PC-9 (cell line): ENCODE measurements around the gene TET2. TPM values are rescaled to one million over a fixed set of nuclear protein-coding genes. Genes with fewer than 3 reads are reported as not detected.

Source experiments
- BruUV-seq: library from RNA; stranded (reverse); fragments of 400-500 nt; replicated peaks from 2 replicates; lab custom pipeline; 2021; lab: Mats Ljungman, UMichigan
- CTCF ChIA-PET: fragments of 300-600 bp; sonication (Branson Sonifier 250); formaldehyde crosslinking; loops from one replicate; lab custom pipeline; 2022; ENCODE audit warnings: antibody characterized with exemption; lab: Charles Lee
- POLR2A ChIA-PET: fragments of 300-600 bp; sonication (Branson Sonifier 250); formaldehyde crosslinking; loops from one replicate; lab custom pipeline; 2022; ENCODE audit warnings: antibody characterized with exemption; ENCODE audit not compliant: unreplicated experiment; lab: Charles Lee
- DNase-seq, 2 experiments: peaks; one replicate each; pipeline versions ENCODE4 v3.0.0 to v3.0.0-alpha.2; 2015 to 2022; ENCODE audit warnings: mixed read lengths in 1 of 2
- H2AFZ ChIP-seq: fragments of 200-600 bp; sonication (generic); 2 replicates; pipeline ENCODE4 v1.8.1; 2017; ENCODE audit warnings: antibody characterized with exemption
- H3F3A ChIP-seq: fragments of 200-600 bp; sonication (generic); 2 replicates; pipeline ENCODE4 v1.8.1; 2017; ENCODE audit warnings: antibody characterized with exemption, mild to moderate bottlenecking, low read depth; ENCODE audit not compliant: insufficient read depth
- H3K27ac ChIP-seq: fragments of 200-600 bp; sonication (generic); 2 replicates; pipeline ENCODE4 v1.6.1; 2016; ENCODE audit warnings: mixed run types
- H3K27me3 ChIP-seq: fragments of 200-600 bp; sonication (generic); 2 replicates; pipeline ENCODE4 v1.6.1; 2016; ENCODE audit warnings: low read depth, mixed run types; ENCODE audit not compliant: insufficient read depth
- H3K36me3 ChIP-seq: fragments of 200-600 bp; sonication (generic); 2 replicates; pipeline ENCODE4 v1.6.1; 2016; ENCODE audit warnings: low read depth, mixed run types
- H3K4me1 ChIP-seq: fragments of 200-600 bp; sonication (generic); replicated peaks from 2 replicates; pipeline ENCODE4 v1.6.1; 2016; ENCODE audit warnings: mixed run types; ENCODE audit not compliant: insufficient read depth
- H3K4me2 ChIP-seq: fragments of 200-600 bp; sonication (generic); 2 replicates; pipeline ENCODE4 v1.6.1; 2017; ENCODE audit warnings: mixed run types
- H3K4me3 ChIP-seq: fragments of 200-600 bp; sonication (generic); 2 replicates; pipeline ENCODE4 v1.6.1; 2016; ENCODE audit warnings: mixed run types
- H3K79me2 ChIP-seq: fragments of 200-600 bp; sonication (generic); 2 replicates; pipeline ENCODE4 v1.6.1; 2017; ENCODE audit warnings: low read depth, mixed run types
- H3K9me2 ChIP-seq: fragments of 200-600 bp; sonication (generic); 2 replicates; pipeline ENCODE4 v1.8.1; 2017; ENCODE audit warnings: mild to moderate bottlenecking; ENCODE audit not compliant: insufficient read depth
- H3K9me3 ChIP-seq: fragments of 200-600 bp; sonication (generic); 2 replicates; pipeline ENCODE4 v1.8.1; 2016; ENCODE audit warnings: low read depth; ENCODE audit not compliant: insufficient read depth
- H4K20me1 ChIP-seq: fragments of 200-600 bp; sonication (generic); 2 replicates; pipeline ENCODE4 v1.8.1; 2017; ENCODE audit not compliant: insufficient read depth
- EZH2 ChIP-seq: fragments of 200-600 bp; sonication (generic); IDR thresholded peaks from 2 replicates; pipeline ENCODE4 v1.8.0; 2017; ENCODE audit warnings: antibody characterized with exemption, low read depth
- intact Hi-C: fragments of 100-400 bp; cut with micrococcal nuclease; formaldehyde crosslinking; loops from one replicate; pipeline ENCODE4 v1.10.0; 2022; ENCODE audit not compliant: unreplicated experiment
- total RNA-seq: library from RNA; stranded (reverse); gene quantifications from 2 replicates; pipeline ENCODE4 v1.2.3, GENCODE V29; 2021
- TF ChIP-seq, protein P1 (sequence below): fragments of 200-600 bp; sonication (generic); conservative IDR thresholded peaks from 2 replicates; pipeline ENCODE4 v1.6.1; 2017; ENCODE audit warnings: mixed run types, antibody characterized with exemption, mild to moderate bottlenecking, moderate library complexity

The TET2 gene
- total RNA-seq, 1 experiment from 2014 or later = 6.6 TPM

DNA sequence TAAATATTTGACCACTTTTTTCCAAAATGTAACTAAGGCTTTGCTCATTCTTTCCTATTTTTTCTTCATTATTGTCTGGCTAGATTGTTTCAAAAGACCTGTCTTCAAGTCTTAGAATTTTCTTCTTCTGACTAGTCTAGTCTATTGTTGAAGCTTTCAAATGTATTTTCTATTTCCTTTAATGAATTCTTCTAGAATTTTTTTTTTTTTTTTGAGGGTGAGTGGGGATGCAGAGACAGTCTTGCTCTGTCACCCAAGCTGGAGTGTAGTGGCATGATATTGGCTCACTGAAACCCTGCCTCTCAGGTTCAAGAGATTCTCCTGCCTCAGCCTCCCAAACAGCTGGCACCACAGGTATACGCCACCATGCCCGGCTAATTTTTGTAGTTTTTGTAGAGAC lies 141.4 kb downstream of the TET2 start:
- Histone ChIP-seq H3F3A (no peaks in the 10 kb centered on the region), H2AFZ (no peak overlapping the region), H3K4me2 (no peak overlapping the region), H3K27ac (no peak overlapping the region), H3K9me2 (no peaks in the 10 kb centered on the region), H3K79me2 (no peaks in the 10 kb centered on the region), H4K20me1 (no peaks in the 10 kb centered on the region), H3K9me3 (no peaks in the 10 kb centered on the region), H3K4me1 (no peaks in the 10 kb centered on the region), H3K27me3 (no peaks in the 10 kb centered on the region), H3K36me3 (no peaks in the 10 kb centered on the region), H3K4me3 (no peak overlapping the region)
- ChIA-PET POLR2A (no interaction called here), CTCF (no interaction called here)
- BruUV-seq = no TSS peak
- TF ChIP-seq EZH2 = no peak
- TF ChIP-seq, protein P1, sequence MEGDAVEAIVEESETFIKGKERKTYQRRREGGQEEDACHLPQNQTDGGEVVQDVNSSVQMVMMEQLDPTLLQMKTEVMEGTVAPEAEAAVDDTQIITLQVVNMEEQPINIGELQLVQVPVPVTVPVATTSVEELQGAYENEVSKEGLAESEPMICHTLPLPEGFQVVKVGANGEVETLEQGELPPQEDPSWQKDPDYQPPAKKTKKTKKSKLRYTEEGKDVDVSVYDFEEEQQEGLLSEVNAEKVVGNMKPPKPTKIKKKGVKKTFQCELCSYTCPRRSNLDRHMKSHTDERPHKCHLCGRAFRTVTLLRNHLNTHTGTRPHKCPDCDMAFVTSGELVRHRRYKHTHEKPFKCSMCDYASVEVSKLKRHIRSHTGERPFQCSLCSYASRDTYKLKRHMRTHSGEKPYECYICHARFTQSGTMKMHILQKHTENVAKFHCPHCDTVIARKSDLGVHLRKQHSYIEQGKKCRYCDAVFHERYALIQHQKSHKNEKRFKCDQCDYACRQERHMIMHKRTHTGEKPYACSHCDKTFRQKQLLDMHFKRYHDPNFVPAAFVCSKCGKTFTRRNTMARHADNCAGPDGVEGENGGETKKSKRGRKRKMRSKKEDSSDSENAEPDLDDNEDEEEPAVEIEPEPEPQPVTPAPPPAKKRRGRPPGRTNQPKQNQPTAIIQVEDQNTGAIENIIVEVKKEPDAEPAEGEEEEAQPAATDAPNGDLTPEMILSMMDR = no peak
- intact Hi-C loops = no loop called here
- no peak for DNase-seq

- H3K4me3 ChIP-seq = no peak overlapping the region
- ChIA-PET POLR2A (no interaction called here), CTCF (no interaction called here)
- H3K4me1 ChIP-seq = no peaks in the 10 kb centered on the region
- H3K9me2 ChIP-seq = no peaks in the 10 kb centered on the region
- no TSS peak for BruUV-seq
- H3F3A ChIP-seq = no peaks in the 10 kb centered on the region
- intact Hi-C loops = no loop called here
- H3K27ac ChIP-seq = no peak overlapping the region
- H3K4me2 ChIP-seq = no peak overlapping the region
- H3K27me3 ChIP-seq = no peaks in the 10 kb centered on the region
- H2AFZ ChIP-seq = no peak overlapping the region
- no peaks in the 10 kb centered on the region for H3K79me2 ChIP-seq
- TF ChIP-seq EZH2 = no peak
- TF ChIP-seq, protein P1 = no peak
- no peaks in the 10 kb centered on the region for H3K36me3 ChIP-seq
- H4K20me1 ChIP-seq = no peaks in the 10 kb centered on the region
- no peak for DNase-seq
- no peaks in the 10 kb centered on the region for H3K9me3 ChIP-seq
Measured at GRCh38 chr4:105291925-105292324, 145.2 kb downstream of the TET2 start.

- DNase-seq = no peak
- Histone ChIP-seq H3K36me3 (no peaks in the 10 kb centered on the region), H3F3A (no peaks in the 10 kb centered on the region), H4K20me1 (no peaks in the 10 kb centered on the region), H3K4me1 (no peaks in the 10 kb centered on the region), H3K9me3 (no peaks in the 10 kb centered on the region), H3K9me2 (no peaks in the 10 kb centered on the region), H3K4me2 (no peak overlapping the region), H3K79me2 (no peaks in the 10 kb centered on the region), H3K27me3 (no peaks in the 10 kb centered on the region), H2AFZ (no peak overlapping the region), H3K27ac (no peak overlapping the region), H3K4me3 (no peak overlapping the region)
- BruUV-seq = no TSS peak
- POLR2A ChIA-PET = no interaction called here
- intact Hi-C loops = no loop called here
- TF ChIP-seq EZH2 = no peak
- TF ChIP-seq, protein P1 = no peak
- CTCF ChIA-PET = interaction anchor here (0.6 kb wide), 1 partner anchor 180 kb away, joined by 14 read pairs; no protein-coding TSS in a partner anchor
Measured at GRCh38 chr4:105293360-105293759, 146.7 kb downstream of the TET2 start.
